HG03520 (cell line): ENCODE results near the gene HLA-DMA.

ENCODE experiments used
- ATAC-seq: cut with Tn5 transposase; IDR thresholded peaks from one replicate; pipeline ENCODE4 v1.9.1; 2021; ENCODE audit warnings: mild to moderate bottlenecking, moderate library complexity; ENCODE audit not compliant: unreplicated experiment

The HLA-DMA gene

DNA sequence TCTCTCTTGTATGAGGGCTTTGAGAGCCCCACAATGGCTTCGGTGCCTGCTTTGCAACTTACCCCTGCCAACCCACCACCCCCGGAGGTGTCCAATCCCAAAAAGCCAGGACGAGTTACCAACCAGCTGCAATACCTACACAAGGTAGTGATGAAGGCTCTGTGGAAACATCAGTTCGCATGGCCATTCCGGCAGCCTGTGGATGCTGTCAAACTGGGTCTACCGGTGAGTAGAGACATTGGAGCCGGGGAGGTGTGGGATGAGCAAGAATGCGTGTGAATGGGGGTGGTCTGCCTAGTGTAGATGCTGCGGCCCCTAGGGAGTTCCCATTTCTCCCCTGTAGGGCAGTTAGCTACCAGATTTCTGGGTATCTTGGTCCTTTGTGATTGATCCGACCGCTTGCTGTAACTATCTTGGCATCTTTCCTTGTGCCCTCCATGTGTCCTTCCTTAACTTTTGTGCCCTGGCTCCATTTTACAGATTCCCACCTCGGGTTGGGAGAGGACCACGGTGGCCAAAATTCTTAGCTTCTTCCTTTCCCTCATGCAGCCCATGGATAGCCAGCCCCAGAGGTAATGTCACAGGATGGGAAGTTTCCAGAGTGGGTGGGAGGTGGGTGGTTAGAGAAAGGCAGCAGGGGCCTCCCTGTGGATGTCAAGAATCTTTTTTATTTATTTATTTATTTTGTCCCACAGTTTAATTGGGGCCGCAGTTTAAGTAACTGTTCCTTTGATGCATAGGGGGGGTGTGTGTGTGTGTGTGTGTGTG, 21.8 kb upstream of the HLA-DMA start:
- no peak for ATAC-seq

DNA sequence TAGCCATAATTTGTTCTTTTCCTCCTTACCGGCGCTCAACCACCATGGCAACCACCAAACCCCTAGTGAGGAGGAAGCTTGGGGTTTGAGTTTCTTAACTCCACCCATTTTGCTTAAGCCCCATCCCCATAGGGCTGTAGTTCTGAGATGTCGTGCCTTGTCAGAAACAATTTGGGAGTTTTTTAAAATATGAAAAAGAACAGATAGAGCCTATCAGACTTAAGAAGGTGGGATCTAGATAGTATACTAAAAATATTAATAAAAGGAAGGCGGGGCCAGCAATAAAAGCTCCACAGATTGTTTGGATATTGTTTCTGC, 21.1 kb upstream of the HLA-DMA start:
- ATAC-seq, result no peak

DNA sequence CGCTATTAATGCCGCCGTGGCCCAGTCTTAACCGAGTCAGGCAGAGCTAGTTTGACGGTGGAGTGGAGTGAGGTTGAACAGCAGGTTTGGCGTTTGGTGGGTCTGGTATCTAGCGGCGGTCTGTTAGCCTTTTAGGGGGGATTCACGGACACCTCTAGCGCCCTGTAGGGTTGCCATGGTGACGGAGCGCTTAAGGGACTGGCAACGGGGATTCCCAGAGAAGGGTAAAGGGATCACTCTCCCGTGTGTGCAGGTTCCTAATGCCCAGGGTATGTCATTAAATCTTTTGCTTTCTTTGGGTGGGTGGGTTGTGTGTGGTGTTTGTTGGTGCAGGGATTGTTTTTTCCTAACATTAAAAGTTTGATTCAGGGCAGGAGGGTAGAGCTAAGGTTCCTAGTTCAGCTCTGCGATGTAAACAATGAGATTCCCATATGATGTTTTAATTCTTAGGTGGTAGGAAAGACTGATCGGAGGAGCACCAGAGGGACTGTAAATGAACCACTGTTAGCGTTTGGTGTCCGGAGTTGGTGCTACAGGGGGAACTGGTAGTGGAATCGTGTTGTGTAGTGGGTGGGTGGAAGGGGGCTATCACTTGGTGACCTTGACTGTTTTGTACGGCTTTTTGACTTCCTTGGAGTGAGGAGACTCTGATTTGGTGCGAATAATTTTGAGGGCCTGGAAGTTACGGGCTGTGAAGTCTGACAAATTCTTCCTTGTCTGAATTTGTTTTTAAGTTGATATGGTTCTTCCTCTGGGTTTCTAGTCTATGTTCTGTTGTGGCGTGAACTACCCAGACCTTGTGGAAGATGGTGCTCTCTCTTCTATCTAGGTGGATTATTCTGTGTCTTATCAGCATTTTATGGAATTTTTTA, 20.5 kb upstream of the HLA-DMA start:
- ATAC-seq, result no peak

DNA sequence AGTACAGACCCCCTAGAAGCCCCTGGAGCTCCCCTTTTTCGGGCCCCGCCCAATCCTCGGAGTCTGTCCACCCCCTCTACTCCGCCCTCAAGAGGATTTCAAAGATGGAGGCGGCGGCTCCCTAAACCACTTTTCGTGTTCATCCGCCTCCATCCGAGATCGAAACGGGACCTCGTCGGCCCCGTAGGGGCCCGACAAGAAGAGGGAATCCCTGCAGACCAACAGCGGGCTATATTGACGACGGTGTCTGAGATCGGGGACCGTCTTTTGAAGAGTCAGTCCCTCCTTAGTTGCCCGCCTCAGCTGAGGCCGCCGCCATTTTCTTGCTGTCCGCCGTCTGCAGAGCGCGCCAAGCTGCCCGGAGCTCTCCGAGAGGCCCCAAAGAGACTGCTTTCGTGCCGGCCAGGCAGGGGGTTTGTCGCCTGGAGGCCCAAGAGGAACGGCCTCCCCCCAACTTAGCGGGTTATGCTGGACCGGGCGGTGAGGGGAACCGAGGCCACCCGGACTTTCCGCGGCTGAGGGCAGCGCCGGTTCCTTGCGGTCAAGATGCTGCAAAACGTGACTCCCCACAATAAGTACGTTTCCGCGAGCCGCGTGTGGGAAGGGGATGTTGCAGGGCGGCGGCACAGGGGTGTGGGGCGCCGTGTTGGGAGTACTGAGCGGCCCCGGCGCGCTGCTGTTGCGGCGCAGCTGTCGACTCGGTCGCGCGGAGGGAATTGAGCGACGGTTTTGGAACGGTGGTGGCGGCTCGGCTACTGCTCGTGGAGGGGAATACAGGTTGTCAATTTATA, 19.7 kb upstream of the HLA-DMA start:
- ATAC-seq, result peak; percentile 0

DNA sequence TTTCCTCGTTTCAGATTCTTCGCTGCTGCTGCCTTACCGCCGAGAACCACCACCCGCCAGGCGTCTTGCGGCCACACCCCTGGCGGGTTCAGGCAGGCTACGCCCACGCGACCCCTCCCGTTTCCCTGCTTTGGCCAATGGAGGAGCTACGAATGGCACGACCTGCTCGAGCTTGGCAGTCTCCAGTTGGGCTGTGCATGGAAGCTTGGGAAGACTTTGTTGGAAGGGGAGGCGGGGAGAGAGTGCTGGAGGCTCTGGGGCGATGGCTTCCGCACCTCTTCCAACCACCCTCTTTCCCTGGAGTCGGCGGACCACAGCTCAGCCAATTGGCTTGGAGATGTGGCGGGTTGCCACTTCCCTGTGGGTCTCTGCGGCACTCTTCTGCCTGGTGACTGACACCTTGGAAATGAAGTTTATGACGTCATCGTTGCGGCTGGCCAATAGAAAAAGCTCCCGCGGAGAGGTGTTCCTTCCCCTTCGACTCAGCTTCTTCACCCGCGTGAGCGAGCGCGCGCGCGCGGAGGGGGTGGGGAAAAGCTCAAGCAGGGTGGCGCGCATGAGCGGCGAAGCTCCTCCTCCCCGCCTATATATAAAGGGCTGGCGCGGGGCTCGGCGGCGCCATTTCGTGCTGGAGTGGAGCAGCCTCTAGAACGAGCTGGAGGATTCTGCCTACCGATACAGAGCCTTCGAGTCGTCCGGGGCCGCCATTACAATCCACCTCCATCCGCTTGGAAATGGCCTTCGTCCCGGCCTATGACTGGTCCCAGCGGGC, 18.9 kb upstream of the HLA-DMA start:
- peak; percentile 42 for ATAC-seq

DNA sequence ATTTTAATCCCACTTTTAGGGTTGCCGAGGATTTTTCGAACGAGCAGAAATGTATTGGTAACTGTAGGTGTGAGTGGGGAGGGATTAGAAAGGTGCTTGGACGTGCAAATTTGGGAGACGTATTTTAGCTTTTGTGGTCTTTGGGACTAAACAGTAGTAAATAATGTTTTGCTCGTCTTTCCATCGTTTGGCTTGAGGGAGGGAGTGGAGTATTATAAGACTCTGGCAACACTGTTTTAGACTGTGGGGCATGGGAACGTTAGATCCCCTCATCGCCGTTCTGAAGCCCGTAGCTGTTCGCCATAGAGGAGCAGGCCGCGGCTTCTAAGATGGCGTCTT, 18.3 kb upstream of the HLA-DMA start:
- no peak for ATAC-seq

DNA sequence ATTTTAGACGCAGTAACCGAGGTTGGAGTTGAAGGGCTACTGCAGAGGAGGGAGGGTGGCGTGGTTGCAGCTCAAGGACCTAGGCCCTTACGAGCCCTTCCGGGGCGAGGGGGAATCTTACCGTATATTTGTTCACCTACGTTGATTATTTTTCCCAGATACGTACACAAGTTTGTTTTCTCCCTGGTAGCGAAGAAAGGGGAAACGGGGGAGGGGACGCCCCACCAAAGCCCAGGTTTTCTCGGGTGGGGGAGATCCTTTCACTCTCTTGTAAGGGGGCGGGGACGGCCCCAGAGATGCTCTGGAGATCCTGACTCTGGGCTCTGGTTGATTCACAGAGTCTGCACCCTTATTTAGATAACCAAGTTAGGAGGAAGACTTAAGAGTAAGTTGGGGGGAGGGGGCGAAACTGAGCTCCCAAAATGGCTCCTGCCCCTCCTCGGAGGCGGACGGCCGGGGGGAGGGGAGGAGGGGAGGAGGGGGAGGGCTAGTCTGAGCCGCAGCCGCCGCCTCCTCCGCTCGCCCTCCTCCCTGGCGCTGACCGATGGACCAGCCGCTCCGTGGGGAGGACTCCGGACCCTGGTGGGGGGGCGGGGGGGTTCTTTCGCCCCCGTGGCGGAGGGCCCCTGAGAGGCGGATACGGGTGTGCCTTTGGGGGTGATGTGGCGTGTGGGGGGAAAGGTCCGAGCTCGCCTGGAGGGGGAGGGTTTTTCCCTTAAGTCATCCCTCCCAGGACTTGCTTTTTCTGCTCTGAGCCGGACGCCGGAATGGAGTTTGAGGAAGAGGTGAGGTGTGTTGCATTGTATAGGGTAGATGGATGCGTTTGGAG, 17.7 kb upstream of the HLA-DMA start:
- no peak for ATAC-seq

DNA sequence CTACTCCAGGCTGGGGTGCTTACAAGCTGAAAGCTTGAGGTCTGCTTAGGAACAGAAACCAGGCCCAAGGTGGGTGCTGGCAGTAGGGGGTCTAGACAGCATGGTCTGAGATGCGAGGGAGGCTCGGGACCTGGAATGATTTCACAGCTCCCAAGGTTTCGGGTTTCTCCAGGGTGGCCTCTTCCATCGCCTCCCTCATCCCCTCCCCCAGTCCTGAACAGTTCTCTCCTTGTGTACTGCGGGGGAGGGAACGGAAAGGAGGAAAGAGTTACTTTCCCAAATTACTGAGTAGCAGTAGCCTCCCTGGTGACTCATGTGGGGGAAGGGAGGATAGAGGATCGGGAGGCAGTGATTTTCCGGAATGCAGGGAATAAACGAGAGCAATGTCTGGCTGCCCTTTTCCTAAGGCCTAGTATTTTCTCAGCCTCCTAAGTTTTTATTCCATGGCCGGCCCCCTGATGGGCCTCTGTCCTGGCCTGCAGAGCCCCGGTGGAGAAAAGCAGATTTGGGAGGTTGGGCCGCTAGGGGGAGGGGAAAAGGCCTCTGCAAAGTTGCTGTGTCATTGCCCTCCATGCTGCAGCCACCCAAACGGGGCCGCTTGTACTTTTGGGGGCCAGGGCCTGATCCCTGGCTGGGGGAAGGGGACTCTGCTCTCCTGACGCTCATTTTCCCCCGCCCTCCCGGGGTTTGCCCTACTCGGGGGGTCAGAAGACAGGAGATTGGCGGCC, 17.0 kb upstream of the HLA-DMA start:
- no peak for ATAC-seq

DNA sequence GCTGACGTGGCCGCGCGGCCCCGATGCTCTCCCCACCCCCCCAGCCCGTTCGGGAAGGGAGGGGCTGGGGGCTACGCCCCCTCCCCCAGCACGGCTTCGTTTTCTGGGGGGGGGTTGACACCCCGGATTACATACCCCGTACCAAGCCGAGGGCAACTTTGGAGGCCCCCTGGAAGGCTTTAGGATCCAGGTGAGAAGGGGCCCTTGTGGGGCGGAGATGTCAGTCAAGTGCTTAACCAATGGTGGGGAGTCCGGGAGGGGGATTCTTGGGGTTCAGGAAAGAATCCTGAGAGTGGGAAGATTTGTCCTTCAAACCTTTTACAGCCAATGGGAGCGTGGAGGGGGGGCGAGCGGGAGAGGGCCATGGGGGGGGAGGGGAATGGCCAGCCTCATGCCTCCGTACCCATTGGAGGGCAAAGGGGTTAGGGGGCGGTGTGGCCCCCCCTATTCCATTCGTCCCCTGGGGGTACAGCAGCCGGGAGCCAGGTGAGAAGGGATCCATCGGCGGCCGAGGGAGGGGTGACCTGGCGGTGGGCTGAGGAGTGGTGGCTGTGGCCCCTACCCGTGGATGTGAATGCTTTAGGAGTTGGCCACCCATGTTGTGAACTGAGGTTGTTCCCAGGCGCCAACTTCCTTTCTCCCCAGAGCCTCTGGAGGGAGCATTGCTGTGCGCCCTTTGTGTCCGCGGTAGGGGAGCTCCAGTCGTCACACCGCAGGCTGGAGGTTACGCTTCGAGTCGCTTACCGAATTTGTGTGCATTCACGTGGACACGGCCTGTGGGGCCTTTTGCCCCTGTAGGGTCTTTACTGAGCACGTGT, 16.2 kb upstream of the HLA-DMA start:
- no peak for ATAC-seq

DNA sequence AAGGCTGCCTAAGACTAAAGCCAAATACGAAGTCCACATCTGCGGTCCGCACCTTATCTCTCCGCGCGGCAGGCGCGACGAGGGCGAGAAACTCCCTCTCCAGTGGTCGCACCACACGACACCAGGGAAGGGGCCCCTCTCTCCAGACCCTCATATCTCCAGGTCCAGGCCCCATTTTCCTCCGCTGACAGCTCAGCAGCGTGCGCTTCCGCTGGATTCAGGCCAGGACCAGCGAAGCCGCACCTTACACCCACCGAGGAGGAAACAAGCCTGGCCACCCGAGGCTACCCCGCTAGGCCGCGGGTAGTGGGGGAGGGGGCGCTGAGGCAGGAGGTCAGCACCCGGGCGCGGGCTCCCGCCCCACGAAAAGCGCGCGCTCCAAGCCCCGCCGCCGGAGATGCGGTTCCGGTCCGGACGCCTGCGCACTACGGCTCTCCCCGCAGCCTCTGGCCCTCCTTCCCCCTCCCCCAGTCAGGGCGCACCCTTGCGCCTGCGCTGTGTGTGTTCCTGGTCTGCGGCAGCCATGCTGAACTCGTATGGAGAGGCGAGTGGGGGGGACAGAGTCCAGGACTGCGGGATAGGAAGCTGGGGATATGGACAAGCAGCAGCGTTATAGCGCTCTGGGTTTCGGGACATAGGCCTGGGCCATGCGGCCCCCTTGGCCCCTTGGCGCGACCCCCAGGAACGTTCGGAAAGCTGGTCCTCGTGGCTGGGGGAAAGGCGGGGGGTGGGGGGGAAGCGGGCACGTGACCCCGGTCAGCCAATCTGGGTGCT, 15.4 kb upstream of the HLA-DMA start, which contains the start of gene BRD2:
BRD2 (plus strand) TSS at position 502 of the 774 bp plus-strand sequence. CDS start 4,305 bp downstream, outside the sequence.
- peak; percentile 34 for ATAC-seq

DNA sequence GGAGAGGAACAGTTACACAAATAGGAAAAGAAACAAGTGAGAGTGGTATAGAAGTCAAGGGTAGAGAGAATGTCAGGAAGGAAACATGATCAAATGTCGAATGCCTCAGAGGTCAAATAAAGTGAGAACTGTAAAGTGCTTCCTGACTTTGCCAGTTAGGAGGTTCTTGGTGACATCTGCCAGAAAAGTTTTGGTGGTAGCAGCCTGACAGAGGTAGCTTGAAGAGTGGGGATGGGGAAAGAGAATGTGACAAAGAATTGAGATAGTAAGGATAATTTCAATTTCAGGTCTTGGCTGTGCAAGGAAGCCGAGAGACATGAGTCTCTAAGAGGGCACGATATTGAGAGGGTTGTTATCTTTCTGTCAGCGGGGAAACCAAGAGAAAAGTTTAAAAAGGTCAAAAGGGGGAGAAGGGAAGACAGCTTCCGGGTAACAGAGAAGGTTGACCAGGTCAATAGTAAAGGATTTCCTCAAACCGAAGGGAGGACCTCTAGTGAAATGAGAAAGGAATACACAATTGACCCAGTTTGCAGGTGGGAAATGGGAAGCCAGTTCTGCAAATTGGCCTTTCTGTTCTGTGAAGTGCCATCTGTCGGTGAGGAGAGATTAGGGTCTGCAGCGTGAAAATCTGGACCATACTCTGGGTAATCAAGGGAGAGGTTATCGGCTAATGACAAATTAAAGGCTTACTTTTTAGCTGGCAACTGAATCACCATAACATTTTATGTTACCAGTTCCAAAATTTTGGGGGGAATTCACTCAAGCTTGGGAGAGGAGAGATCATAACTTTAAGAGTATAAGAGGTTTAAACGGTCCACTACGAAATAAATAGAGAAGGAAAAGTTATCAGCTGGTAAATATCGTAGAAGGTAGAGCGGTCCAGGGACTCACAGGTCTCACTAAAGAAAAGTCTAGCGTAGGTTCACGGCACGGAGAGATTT, 14.5 kb upstream of the HLA-DMA start:
- no peak for ATAC-seq

DNA sequence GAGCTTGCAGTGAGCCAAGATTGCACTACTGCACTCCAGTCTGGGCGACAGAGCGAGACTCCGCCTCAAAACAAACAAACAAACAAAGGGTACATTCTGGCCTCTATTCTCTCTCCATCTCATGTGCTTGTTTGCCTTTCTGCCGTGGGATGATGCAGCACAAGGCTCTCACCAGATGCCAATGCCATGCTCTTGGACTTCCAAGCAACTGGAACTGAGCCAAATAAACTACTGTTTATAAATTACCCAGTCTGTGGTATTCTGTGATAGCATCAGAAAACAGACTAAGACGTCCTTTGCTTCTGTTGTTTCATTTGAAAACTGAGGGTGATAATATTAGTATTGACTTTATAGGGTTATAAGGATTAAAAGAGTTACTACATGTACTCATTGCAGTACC, 11.9 kb upstream of the HLA-DMA start:
- ATAC-seq, result no peak

DNA sequence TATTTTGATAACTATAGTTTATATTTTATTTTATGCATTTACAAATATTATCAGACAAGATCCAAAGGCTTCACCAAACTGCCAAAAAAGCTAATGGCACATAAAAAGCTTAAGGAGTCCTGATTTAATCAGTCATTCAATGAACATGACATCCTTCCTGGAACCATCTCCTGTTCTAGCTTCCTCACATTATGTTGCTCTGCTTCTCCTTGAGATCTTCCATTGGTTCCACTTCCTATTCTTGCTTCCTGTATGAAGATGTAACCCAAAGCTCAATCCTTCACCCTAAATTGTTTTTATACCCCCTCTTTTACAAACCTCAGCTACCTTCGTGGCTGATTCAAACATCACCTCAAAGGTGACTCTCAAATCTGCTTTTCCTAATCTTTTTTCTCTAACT, 11.0 kb upstream of the HLA-DMA start:
- ATAC-seq, result no peak

DNA sequence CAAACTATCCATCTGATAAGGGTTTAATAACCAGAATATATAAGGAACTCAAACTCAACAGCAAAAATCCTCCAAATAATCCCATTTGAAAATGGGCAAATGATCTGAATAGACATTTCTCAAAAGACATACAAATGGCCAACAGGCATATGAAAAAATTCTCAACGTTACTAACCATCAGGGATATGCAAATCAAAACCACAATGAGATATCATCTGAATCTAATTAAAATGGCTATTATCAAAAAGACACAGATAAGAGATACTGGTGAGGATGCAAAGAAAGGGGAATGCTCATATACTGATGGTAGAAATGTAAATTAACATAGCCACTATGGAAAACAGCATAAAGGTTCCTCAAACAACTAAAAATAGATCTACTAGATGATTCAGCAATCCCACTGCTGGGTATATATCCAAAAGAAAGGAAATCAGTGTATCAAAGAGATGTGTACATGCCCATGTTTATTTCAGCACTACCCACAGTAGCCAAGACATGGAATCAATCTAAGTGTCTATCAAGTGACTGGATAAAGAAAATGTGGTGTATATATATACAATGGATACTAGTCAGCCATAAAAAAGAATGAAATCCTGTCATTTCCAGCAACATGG, 9.4 kb upstream of the HLA-DMA start:
- ATAC-seq, result no peak

DNA sequence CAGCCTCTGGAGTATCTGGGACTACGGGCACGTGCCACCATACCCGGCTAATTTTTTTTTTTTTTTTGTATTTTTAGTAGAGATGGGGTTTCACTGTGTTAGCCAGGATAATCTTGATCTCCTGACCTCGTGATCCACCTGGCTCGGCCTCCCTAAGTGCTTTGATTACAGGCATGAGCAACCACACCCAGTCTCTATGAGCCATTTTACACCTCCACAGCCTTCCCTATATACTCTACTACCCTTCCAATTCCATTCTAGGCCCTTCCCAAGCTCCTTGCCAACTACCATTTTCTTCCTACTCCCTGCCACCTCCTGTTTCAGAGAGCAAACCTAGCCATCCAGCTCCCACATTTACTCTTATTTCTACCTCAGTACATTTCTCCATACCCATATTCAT, 7.7 kb upstream of the HLA-DMA start:
- no peak for ATAC-seq

DNA sequence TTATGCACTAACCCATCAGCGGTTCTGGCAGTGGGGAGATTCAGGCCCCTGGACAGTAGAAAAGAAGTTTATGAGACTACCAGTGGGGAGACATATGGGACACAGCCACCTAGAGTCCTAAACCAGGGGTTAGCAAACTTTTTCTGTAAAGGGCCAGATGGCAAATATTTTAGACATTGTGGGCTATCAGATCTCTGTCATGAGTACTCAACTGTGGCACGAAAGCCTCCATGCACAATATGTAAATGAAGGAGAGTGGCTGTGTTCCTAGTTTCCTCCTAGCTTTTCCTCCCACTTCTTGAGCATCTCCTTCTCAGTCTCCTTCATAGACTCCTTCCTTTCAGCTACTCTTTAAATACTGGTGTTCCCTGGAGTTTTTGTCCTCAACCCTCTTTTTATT, 3.3 kb upstream of the HLA-DMA start:
- ATAC-seq, result no peak
